K562 (cell line): ENCODE data around the gene KDF1. TPM values are rescaled to one million over a fixed set of nuclear protein-coding genes. Genes with fewer than 3 reads are reported as not detected.

Experiments used
- BCL6 ChIP-seq: fragments of 250-450 bp; sonication (Bioruptor Pico); IDR thresholded peaks from 2 replicates; pipeline ENCODE4 v1.4.0; 2020
- BDP1 ChIP-seq: IDR thresholded peaks from 3 replicates; pipeline ENCODE4 v1.6.1; 2011; ENCODE audit not compliant: insufficient read length, insufficient read depth
- BRD4 ChIP-seq: fragments of 200-600 bp; sonication (generic); IDR thresholded peaks from 2 replicates; pipeline ENCODE4 v1.6.1; 2017; ENCODE audit warnings: inconsistent platforms
- CAMTA2 ChIP-seq: fragments of 250-450 bp; sonication (Bioruptor Pico); conservative IDR thresholded peaks from 2 replicates; pipeline ENCODE4 v1.5.1; 2022
- ETV1 ChIP-seq: fragments of 450-650 bp; conservative IDR thresholded peaks from 2 replicates; pipeline ENCODE4 v1.6.1; 2016; ENCODE audit warnings: missing genetic modification characterization, control low read depth, low read depth, missing compliant biosample characterization
- FOXK2 ChIP-seq, 2 experiments: fragments of 450-650 bp; IDR thresholded peaks in 1 of 2; conservative IDR thresholded peaks in 1 of 2; 2 replicates each; pipeline ENCODE4 v1.6.1; 2016; ENCODE audit warnings: low read depth in 2 of 2, mild to moderate bottlenecking in 1 of 2
- HCFC1 ChIP-seq: IDR thresholded peaks from 2 replicates; pipeline ENCODE4 v1.6.1; 2012; ENCODE audit warnings: low read depth, low read length, improper control_type of control experiment
- HNRNPH1 ChIP-seq: fragments of 200-400 bp; formaldehyde crosslinking; optimal IDR thresholded peaks from 2 replicates; pipeline ENCODE3; 2017; ENCODE audit warnings: low read depth, mild to moderate bottlenecking, low read length, moderate library complexity
- ID3 ChIP-seq, 2 experiments: fragments of 250-450 bp in 1 of 2; fragments of 450-650 bp in 1 of 2; sonication (Bioruptor Pico) in 1 of 2; IDR thresholded peaks; 2 replicates each; pipeline versions ENCODE4 v1.6.1 to v1.8.0; 2016 to 2021; ENCODE audit warnings: mild to moderate bottlenecking in 2 of 2, moderate library complexity in 2 of 2, missing compliant biosample characterization in 1 of 2, missing genetic modification characterization in 1 of 2
- IRF9 ChIP-seq: fragments of 450-650 bp; IDR thresholded peaks from 2 replicates; pipeline ENCODE4 v1.6.1; 2016; ENCODE audit warnings: missing biosample characterization, missing genetic modification characterization
- KLF6 ChIP-seq: fragments of 250-450 bp; sonication (Bioruptor Pico); IDR thresholded peaks from 2 replicates; pipeline ENCODE4 v1.4.0; 2020; ENCODE audit warnings: mild to moderate bottlenecking, moderate library complexity, borderline replicate concordance
- PATZ1 ChIP-seq: fragments of 250-450 bp; sonication (Bioruptor Pico); IDR thresholded peaks from 2 replicates; pipeline ENCODE4 v1.5.0; 2020; ENCODE audit warnings: mild to moderate bottlenecking, borderline replicate concordance
- PRMT5 ChIP-seq: sonication (generic); formaldehyde crosslinking; IDR thresholded peaks from 2 replicates; pipeline ENCODE4 v1.5.0; 2020; ENCODE audit warnings: missing genetic modification reagents
- SIX5 ChIP-seq, 2 experiments: IDR thresholded peaks; 2 replicates each; pipeline ENCODE4 v1.6.1; 2011; ENCODE audit warnings: low read length in 2 of 2, borderline replicate concordance in 1 of 2, low read depth in 1 of 2, mild to moderate bottlenecking in 1 of 2, moderate library complexity in 1 of 2; ENCODE audit not compliant: insufficient read depth in 1 of 2
- TCF7L2 ChIP-seq: fragments of 150-350 bp; IDR thresholded peaks from 2 replicates; pipeline ENCODE4 v1.6.1; 2016; ENCODE audit warnings: low read depth, mild to moderate bottlenecking, low read length, moderate library complexity
- YY1 ChIP-seq, 3 experiments: IDR thresholded peaks; 2 replicates each; pipeline ENCODE4 v1.6.1; 2011; ENCODE audit warnings: low read length in 2 of 3, mild to moderate bottlenecking in 2 of 3, moderate library complexity in 2 of 3, borderline replicate concordance in 1 of 3, control low read depth in 1 of 3, low read depth in 1 of 3; ENCODE audit not compliant: insufficient read depth in 3 of 3, insufficient replicate concordance in 2 of 3, control insufficient read depth in 1 of 3, insufficient read length in 1 of 3; ENCODE audit errors: extremely low read depth in 1 of 3
- ZNF740 ChIP-seq, 3 experiments: fragments of 200-800 bp in 1 of 3; sonication (Bioruptor generic) in 1 of 3; sonication (generic) in 1 of 3; formaldehyde crosslinking in 1 of 3; IDR thresholded peaks; 2 replicates each; pipeline versions ENCODE4 v1.6.1 to v1.8.0; 2016 to 2022; ENCODE audit warnings: mild to moderate bottlenecking in 2 of 3, missing compliant biosample characterization in 2 of 3, missing genetic modification characterization in 2 of 3, missing genetic modification reagents in 1 of 3
- ZNF77 ChIP-seq: fragments of 250-450 bp; sonication (Bioruptor Pico); IDR thresholded peaks from 2 replicates; pipeline ENCODE4 v1.5.0; 2020
- polyA plus RNA-seq, 8 experiments: library from polyadenylated mRNA; depleted of rRNA in 4 of 8; stranded (reverse) in 5 of 8; unstranded in 3 of 8; fragments of >200 nt; fragmentation: Nextera tagmentation in 2 of 8; fragmentation: Illumina TruSeq in 1 of 8; extraction: Ambion mirVana in 2 of 8; extraction: Trizol in 1 of 8; gene quantifications; 2 replicates each; pipeline versions ENCODE4 v1.2.1 to v1.2.3, GENCODE V29; 2011 to 2014; ENCODE audit warnings: inconsistent platforms in 1 of 8, missing spikeins in 1 of 8
- total RNA-seq, 7 experiments: library from RNA; depleted of rRNA in 6 of 7; stranded (reverse); fragments of >200 nt in 6 of 7; fragmentation: Illumina TruSeq in 2 of 7; extraction: Trizol in 2 of 7; gene quantifications; 2 replicates each; pipeline versions ENCODE4 v1.2.1 to v1.2.3, GENCODE V29; 2011 to 2021; ENCODE audit warnings: low replicate concordance in 1 of 7
- TF ChIP-seq, protein P1 (sequence below): sonication (generic); formaldehyde crosslinking; IDR thresholded peaks from 2 replicates; pipeline ENCODE4 v1.8.0; 2022; ENCODE audit warnings: missing genetic modification reagents, mild to moderate bottlenecking, borderline replicate concordance

KDF1 gene
- total and polyA plus RNA-seq, 9 of the 15 experiments (the other 6 are each of a cell fraction or from before 2014, with no cell fraction given): 0.38 to 1.9 (median 0.83) TPM

DNA sequence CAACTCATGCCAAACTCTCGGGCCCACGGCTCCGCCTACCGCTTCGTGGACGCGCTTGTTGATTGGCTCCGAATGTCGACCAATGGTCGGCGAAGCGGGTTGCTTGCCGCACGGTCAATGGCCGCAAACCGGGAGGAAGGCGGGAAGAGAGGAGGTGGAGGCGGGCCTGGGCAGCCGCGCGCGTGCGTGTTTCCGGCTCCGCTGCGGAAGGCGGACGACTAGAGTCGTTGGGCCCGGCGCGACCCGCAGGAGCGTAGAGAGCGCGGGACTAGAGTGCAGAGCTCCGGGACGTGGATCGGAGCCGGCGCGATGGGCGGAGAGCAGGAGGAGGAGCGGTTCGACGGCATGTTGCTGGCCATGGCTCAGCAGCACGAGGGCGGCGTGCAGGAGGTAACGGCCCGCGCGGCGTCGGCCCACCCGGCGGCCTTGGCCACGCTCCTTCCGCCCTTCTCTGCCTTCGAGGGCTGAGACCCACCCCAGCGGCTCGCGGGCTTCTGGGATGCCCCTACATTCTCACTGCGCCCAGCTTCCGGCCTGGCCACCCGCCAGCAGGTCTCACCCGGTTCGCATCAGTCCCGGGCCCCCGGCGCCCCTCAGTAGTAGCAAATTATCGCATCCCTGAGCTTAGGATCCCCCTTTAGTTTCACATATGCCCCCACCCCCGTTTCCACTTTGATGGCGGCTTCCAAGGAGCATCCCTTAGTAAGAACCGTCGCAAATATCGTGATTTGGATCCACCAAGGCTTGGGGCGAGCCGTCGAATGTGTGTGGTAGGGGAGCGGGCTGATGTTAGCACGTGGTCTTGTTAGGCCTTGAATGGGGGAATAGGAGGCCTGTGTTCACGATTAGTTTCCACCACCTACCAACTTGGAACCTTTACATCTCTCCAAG lies 38.5 kb downstream of the KDF1 start, which contains the start of gene NUDC (continued):
- TF ChIP-seq ZNF740 (CRISPR knock-in tag; IDR thresholded peaks at IDR 0.05) (peak; percentile 73; the same call in 1 of the 2 replicates), ZNF740 (tag; IDR thresholded peaks at IDR 0.05) (no peak; a peak in 1 of 4 replicates), PATZ1 (no peak), KLF6 (CRISPR knock-in tag) (no peak), TCF7L2 (no peak), BRD4 (no peak; the same call in 1 of the 2 replicates), BCL6 (CRISPR knock-in tag) (no peak), SIX5 (IDR thresholded peaks at IDR 0.05; ENCODE audit: borderline replicate concordance in 1 of 2, insufficient read depth in 1 of 2, low read depth in 1 of 2, low read length in 2 of 2) (no peak), CAMTA2 (CRISPR knock-in tag) (0 out of 2 replicates have a peak, but pooled peaks have one; percentile 76), FOXK2 (conservative IDR thresholded peaks at IDR 0.05 in 1 of 2, IDR thresholded peaks at IDR 0.05 in 1 of 2; ENCODE audit: low read depth in 2 of 2) (peak; percentile 88 to 92; a peak in 3 of 4 replicates), ID3 (CRISPR knock-in tag; IDR thresholded peaks at IDR 0.05) (no peak), ID3 (tag; IDR thresholded peaks at IDR 0.05) (peak; percentile 49; the same call in 1 of the 2 replicates), PRMT5 (CRISPR knock-in tag) (peak; percentile 77; the same call in 1 of the 2 replicates), BDP1 (no peak), ETV1 (tag) (peak; percentile 69), HCFC1 (peak; percentile 55), HNRNPH1 (no peak), IRF9 (tag) (no peak), YY1 (IDR thresholded peaks at IDR 0.05; ENCODE audit: borderline replicate concordance in 1 of 3, control insufficient read depth in 1 of 3, extremely low read depth in 1 of 3, insufficient read depth in 3 of 3, insufficient read length in 1 of 3, insufficient replicate concordance in 2 of 3, low read depth in 1 of 3, low read length in 2 of 3) (peak in 1 of 3 experiments; percentile 58), ZNF77 (CRISPR knock-in tag) (no peak)
- TF ChIP-seq, protein P1, sequence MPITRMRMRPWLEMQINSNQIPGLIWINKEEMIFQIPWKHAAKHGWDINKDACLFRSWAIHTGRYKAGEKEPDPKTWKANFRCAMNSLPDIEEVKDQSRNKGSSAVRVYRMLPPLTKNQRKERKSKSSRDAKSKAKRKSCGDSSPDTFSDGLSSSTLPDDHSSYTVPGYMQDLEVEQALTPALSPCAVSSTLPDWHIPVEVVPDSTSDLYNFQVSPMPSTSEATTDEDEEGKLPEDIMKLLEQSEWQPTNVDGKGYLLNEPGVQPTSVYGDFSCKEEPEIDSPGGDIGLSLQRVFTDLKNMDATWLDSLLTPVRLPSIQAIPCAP: no peak; the same call in 1 of the 2 replicates
